ENCODE measurements around the gene MXD1. TPM values are rescaled to one million over a fixed set of nuclear protein-coding genes. Genes with fewer than 3 reads are reported as not detected.
"Not testable (repeated sequence)": the region's sequence is repeated elsewhere in the genome, so short reads cannot be mapped to it uniquely, and the experiment has no call there.

MXD1 gene
- total and polyA plus RNA-seq, 8 donors, result 1.5 to 8.6 (median 5.0) TPM

DNA sequence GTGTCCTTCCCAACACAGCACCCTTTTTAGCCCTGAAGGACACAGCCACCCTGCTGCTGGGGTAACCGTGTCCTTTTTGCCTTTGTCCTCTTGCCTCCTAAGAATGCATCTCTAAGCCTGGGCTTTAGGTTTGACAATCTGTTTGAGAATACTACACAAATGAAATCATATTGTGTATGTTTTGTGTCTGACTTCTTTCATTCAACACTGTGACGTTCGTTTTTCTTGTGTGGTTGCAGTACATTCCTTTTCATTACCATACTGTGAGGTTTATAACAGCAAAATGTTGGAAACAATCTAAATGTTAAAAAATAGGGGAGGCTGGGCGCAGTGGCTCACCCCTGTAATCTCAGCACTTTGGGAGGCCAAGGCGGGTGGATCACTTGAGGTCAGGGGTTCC is 35.3 kb downstream of the MXD1 start:
- ATAC-seq (no peak), DNase-seq (no peak), FAIRE-seq (no peak)
- Histone ChIP-seq H3K4me1 (no peaks in the 10 kb centered on the region), H3K9me3 (no peaks in the 10 kb centered on the region), H3K36me3 (no peaks in the 10 kb centered on the region), H3K4me3 (no peak overlapping the region), H3K27me3 (no peaks in the 10 kb centered on the region), H3K27ac (no peak overlapping the region)
- WGBS, 2 donors, result 67 to 75% methylated on average over 5 of the region's 5 CpGs
- intact Hi-C loops (cut with DNase I), result no loop called here
- TF ChIP-seq, protein P1, sequence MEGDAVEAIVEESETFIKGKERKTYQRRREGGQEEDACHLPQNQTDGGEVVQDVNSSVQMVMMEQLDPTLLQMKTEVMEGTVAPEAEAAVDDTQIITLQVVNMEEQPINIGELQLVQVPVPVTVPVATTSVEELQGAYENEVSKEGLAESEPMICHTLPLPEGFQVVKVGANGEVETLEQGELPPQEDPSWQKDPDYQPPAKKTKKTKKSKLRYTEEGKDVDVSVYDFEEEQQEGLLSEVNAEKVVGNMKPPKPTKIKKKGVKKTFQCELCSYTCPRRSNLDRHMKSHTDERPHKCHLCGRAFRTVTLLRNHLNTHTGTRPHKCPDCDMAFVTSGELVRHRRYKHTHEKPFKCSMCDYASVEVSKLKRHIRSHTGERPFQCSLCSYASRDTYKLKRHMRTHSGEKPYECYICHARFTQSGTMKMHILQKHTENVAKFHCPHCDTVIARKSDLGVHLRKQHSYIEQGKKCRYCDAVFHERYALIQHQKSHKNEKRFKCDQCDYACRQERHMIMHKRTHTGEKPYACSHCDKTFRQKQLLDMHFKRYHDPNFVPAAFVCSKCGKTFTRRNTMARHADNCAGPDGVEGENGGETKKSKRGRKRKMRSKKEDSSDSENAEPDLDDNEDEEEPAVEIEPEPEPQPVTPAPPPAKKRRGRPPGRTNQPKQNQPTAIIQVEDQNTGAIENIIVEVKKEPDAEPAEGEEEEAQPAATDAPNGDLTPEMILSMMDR (IDR thresholded peaks at IDR 0.05), result no peak

DNA sequence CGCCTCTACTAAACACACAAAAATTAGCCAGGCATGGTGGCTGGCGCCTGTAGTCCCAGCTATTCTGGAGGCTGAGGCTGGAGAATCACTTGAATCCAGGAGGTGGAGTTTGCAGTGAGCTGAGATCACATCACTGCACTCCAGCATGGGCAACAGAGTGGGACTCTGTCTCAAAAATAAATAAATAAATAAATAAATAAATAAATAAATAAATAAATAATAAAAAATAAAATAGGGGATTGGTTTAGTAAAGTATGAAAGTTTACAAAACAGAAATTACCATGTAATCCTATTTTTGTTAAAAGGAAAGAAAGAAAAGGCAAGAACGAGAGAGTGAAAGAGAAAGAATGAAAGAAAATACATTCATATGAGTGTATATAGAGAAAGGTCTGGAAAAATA is 35.8 kb downstream of the MXD1 start:
- FAIRE-seq; H3K36me3 ChIP-seq; H3K9me3 ChIP-seq; ATAC-seq; H3K27ac ChIP-seq; H3K4me1 ChIP-seq; H3K4me3 ChIP-seq; DNase-seq; intact Hi-C loops (cut with DNase I); H3K27me3 ChIP-seq: not testable (repeated sequence)
- 92 to 100% methylated on average over 3 of the region's 3 CpGs for WGBS, 2 donors

DNA sequence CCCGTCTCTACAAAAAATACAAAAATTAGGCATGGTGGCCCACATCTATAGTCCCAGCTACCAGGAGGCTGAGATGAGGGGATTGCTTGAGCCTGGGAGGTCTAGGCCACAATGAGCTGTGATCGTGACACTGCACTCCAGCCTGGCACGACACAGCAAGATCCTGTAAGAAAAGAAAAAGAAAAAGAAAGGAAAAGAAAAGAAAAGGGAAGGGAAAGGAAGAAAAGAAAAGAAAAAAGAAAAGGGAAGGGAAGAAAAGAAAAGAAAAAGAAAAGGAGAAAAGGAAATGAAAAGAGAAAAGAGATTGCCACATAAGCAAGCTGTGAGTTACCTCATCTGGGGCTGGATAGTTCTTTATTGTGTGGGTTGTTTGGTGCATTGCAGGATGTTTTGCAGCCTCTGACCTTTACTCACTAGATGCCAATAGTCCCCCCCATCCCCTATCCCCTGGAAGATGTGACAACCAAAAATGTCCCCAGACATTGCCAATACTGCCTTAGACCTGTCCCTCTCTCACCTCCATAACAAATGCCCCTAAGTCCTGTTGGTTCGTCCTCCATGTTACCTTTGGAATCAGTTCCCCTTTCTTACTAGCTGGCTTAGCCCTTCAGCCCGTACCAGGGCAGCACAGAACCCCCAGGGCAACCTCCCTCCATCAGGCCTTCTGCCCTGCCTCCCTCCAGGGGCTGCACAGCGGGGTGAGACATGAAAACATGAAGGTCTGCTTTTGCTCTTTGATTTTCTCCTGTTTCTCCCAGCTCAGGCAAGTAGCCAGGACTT is 37.6 kb downstream of the MXD1 start:
- WGBS, 2 donors, result 80 to 87% methylated on average over 6 of the region's 6 CpGs
- Histone ChIP-seq H3K27me3 (no peaks in the 10 kb centered on the region), H3K27ac (no peak overlapping the region), H3K4me3 (no peak overlapping the region), H3K9me3 (no peaks in the 10 kb centered on the region), H3K36me3 (no peaks in the 10 kb centered on the region), H3K4me1 (no peaks in the 10 kb centered on the region)
- no peak for FAIRE-seq
- ATAC-seq, result no peak
- TF ChIP-seq, protein P1 (IDR thresholded peaks at IDR 0.05), result no peak
- DNase-seq, result no peak
- intact Hi-C loops (cut with DNase I), result no loop called here

DNA sequence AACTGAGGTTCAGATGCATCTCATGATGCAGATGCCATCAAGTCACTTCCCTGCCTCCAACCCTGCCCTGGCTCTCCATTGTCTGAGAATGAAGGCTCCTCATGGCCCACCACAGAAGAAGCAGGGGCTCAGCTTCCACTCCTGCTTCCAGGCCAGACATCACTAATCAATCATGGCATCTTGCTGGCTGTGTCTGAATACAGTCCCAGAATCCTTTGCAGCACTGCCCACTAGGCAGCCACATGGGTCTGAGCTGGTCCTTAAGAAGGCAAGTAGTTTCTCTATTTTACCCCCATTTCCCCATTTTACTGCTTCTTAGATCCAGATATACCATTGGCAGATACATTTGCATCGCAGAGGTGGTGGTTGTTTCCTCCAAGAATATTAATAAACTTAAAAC is 39.2 kb downstream of the MXD1 start:
- Histone ChIP-seq H3K27ac (no peak overlapping the region), H3K9me3 (no peaks in the 10 kb centered on the region), H3K4me3 (no peak overlapping the region), H3K27me3 (no peaks in the 10 kb centered on the region), H3K36me3 (no peaks in the 10 kb centered on the region), H3K4me1 (no peaks in the 10 kb centered on the region)
- no peak for DNase-seq
- no peak for ATAC-seq
- TF ChIP-seq, protein P1 (IDR thresholded peaks at IDR 0.05), result no peak
- intact Hi-C loops (cut with DNase I), result no loop called here
- FAIRE-seq, result no peak
- WGBS, 2 donors, result 95 to 100% methylated on average over 1 of the region's 1 CpG

DNA sequence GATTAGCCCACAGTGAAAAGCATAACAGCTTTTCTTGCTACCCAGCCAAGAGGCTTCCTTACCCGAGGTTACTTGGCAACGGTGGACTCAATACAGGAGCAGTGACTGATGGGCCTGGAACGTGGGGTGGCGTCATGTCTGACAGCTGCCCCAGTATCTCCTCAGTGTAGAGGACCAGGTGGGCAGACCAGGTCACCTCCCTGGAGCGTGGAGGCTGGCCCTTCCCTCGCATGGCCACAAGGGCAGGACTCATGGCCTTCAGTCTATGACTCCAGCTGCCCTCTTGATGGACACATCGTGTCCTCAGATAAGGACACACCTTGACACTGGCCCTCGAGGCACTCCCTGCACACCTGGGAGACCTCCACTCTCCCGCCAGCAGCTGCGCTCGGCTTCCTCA is 40.1 kb downstream of the MXD1 start:
- H3K9me3 ChIP-seq, result no peaks in the 10 kb centered on the region
- intact Hi-C loops (cut with DNase I), result no loop called here
- 68 to 74% methylated on average over 11 of the region's 11 CpGs for WGBS, 2 donors
- TF ChIP-seq, protein P1 (IDR thresholded peaks at IDR 0.05), result no peak
- H3K27me3 ChIP-seq, result no peaks in the 10 kb centered on the region
- no peak overlapping the region for H3K27ac ChIP-seq
- DNase-seq (no peak), FAIRE-seq (no peak), ATAC-seq (no peak)
- no peaks in the 10 kb centered on the region for H3K4me1 ChIP-seq
- H3K4me3 ChIP-seq, result no peak overlapping the region
- no peaks in the 10 kb centered on the region for H3K36me3 ChIP-seq
